ENCODE data around the gene SULT1B1.
"Not testable (repeated sequence)": the region's sequence is repeated elsewhere in the genome, so short reads cannot be mapped to it uniquely, and the experiment has no call there.

The SULT1B1 gene

GRCh38 chr4:69760455-69760854 lies at the start of gene SULT1B1:
SULT1B1 (minus strand) TSS chr4:69760620; CDS start chr4:69755217, 5,403 bp downstream.
- TF ChIP-seq POLR2A (IDR thresholded peaks at IDR 0.05; ENCODE audit: low read depth, low read length) = no peak
- DNase-seq (ENCODE audit: insufficient read length, low spot score) (no peak), FAIRE-seq (no peak)

- no peak for TF ChIP-seq POLR2A (IDR thresholded peaks at IDR 0.05; ENCODE audit: low read depth, low read length)
- FAIRE-seq (no peak), DNase-seq (ENCODE audit: insufficient read length, low spot score) (no peak)
Measured at GRCh38 chr4:69800599-69800998, 40.2 kb upstream of the SULT1B1 start.

- no peak for FAIRE-seq
- no peak for DNase-seq (ENCODE audit: insufficient read length, low spot score)
- TF ChIP-seq POLR2A (IDR thresholded peaks at IDR 0.05; ENCODE audit: low read depth, low read length) = no peak
Measured at GRCh38 chr4:69799337-69799736, 38.9 kb upstream of the SULT1B1 start.

- TF ChIP-seq POLR2A (IDR thresholded peaks at IDR 0.05; ENCODE audit: low read depth, low read length) = no peak
- FAIRE-seq (no peak), DNase-seq (ENCODE audit: insufficient read length, low spot score) (no peak)
Measured at GRCh38 chr4:69793732-69794131, 33.3 kb upstream of the SULT1B1 start.

DNA sequence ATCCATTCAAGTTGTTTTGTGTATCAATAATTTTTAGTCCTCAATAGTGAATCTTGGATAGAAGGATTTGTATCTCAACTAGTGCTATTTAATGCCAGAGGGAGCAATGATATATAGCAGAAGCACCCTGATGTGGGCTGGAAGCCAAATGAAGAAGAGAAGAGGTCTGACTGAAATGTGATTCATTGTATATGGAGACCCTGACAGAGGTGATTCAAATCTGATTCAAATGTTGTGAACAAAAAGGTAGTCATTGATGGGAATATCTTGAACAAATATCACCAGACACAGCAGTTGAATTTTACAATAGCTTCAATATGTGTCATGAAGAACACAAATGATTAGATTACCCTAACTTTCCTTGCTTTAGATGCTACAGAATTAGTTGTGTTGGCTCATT lies 27.5 kb upstream of the SULT1B1 start:
- no peak for FAIRE-seq
- no peak for DNase-seq (ENCODE audit: insufficient read length, low spot score)
- no peak for TF ChIP-seq POLR2A (IDR thresholded peaks at IDR 0.05; ENCODE audit: low read depth, low read length)

DNA sequence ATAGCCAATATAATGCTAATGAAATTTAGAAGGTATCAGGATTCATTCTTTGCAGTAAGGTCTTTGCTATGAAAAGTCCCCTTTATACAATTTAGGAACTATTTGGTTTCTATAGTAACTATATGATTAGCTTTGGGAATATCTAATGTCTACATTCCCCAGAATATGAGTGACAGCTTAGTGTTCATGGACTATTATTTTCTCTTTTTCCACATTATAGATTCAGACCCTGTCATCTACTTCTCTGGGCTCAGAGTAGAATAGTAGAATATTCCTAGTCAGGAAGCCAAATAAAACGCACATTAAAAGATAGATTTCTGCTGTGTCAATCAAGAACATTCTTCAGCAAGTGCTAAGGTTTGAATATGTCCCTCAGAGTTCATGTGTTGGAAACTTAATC lies 26.1 kb upstream of the SULT1B1 start:
- no peak for FAIRE-seq
- no peak for TF ChIP-seq POLR2A (IDR thresholded peaks at IDR 0.05; ENCODE audit: low read depth, low read length)
- no peak for DNase-seq (ENCODE audit: insufficient read length, low spot score)

DNA sequence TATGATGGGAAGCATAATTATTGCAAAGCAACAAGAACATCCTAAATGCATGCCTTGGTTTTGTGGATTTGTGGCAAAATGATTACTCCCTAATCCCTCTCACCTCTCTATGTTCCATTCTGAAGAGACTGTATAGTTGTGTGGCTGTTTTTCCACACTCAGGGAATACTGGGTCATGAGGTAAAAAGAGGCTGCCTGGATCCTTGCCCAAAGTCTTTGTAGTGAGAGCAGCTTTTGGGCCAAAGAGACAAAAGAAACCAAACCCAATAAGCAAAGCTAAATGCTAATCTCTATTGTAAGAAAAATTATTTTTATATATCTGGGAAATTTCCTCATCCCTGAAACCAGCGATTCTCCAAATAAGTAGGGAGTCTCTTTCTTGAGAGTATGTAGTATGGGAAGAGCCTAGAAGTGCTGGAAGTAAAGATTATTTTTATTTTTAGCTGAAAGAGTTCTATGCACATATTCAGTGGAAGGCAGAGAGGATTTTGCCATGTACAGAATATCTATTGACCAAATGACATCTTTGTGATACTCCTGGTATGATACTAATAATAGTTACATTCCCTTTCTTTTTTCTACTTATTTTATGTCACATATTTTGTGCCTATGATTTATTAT lies 24.9 kb upstream of the SULT1B1 start:
- no peak for TF ChIP-seq POLR2A (IDR thresholded peaks at IDR 0.05; ENCODE audit: low read depth, low read length)
- no peak for FAIRE-seq
- no peak for DNase-seq (ENCODE audit: insufficient read length, low spot score)

DNA sequence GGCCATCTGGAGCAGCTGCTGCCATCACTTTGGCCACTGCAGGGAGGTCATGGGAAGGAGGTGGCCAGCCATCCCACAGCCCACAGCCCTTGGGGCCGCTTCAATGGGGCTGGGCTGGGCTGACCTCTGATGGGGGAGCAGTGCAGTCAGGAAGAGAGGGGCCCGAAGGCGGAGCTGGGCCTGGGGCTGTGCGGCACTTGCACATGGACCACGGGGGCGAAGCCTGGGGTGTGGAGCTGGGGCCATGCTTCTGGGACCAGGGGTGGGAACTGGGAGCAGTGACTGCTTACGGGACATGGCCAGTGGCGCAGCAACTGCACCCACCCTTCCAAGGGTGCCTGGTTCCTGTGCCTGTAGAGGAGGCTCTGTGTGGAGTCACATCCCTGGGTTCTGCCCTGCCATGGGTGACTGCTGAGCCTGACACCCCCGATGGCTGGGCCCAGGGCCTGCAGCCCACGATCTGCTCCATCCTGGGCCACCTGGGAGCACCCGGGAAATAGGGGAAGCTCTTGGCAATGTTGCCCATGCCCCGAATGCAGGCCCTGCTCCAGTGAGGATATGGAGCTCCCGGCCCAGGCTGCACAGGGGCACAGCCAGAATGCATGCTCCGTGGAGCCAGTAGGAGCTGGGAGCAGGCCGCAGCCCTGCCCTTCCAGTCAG lies 22.4 kb upstream of the SULT1B1 start:
- no peak for DNase-seq (ENCODE audit: insufficient read length, low spot score)
- TF ChIP-seq POLR2A (IDR thresholded peaks at IDR 0.05; ENCODE audit: low read depth, low read length) = no peak
- no peak for FAIRE-seq

GRCh38 chr4:69781458-69782418 lies 21.3 kb upstream of the SULT1B1 start:
- DNase-seq (ENCODE audit: insufficient read length, low spot score) = no peak
- FAIRE-seq = no peak

DNA sequence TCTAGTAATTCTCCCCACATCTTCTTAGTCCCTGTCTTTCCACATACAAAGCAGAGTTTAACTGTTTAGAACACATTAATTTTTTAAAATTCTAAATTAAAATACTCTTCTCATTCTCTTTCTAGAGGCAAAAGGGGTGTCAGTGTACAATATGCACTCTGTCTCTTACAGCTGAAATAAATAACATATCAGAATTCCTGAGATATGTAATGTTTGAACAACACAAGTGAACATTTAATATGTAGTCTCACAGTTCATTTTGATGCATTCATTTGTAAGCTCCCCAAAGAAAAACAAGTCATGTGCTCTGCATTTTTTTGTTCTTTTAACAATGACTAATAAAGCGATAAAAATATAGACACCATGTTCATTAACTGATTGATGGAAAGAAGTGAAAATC lies 19.7 kb upstream of the SULT1B1 start:
- FAIRE-seq = no peak
- TF ChIP-seq POLR2A (IDR thresholded peaks at IDR 0.05; ENCODE audit: low read depth, low read length) = no peak
- DNase-seq (ENCODE audit: insufficient read length, low spot score) = no peak

More at GRCh38 chr4:69781458-69782418, 21.3 kb upstream of the SULT1B1 start:
- no peak for TF ChIP-seq POLR2A (IDR thresholded peaks at IDR 0.05; ENCODE audit: low read depth, low read length)

DNA sequence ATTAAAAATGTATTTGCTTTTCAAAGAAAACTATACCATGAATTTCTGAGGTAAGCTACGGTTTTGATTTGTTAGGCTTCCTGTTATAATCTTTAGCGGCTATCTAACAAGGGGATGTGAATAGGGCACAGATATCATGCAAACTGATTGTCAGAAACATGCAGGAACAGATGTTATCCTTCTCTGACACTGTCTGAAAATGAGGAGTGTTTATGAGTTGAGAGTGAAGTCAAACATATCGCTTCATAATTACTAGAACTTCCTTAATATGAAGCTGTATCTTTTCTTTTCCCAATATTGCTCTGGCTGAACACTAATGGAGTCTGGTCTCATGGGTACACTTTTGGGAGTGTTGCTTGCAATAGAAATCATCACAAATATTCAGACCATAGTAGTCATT lies 16.3 kb upstream of the SULT1B1 start:
- FAIRE-seq (no peak), DNase-seq (ENCODE audit: insufficient read length, low spot score) (no peak)
- no peak for TF ChIP-seq POLR2A (IDR thresholded peaks at IDR 0.05; ENCODE audit: low read depth, low read length)

- FAIRE-seq = no peak
- DNase-seq (ENCODE audit: insufficient read length, low spot score) = no peak
- TF ChIP-seq POLR2A (IDR thresholded peaks at IDR 0.05; ENCODE audit: low read depth, low read length) = no peak
Measured at GRCh38 chr4:69775321-69775867, 15.0 kb upstream of the SULT1B1 start.

DNA sequence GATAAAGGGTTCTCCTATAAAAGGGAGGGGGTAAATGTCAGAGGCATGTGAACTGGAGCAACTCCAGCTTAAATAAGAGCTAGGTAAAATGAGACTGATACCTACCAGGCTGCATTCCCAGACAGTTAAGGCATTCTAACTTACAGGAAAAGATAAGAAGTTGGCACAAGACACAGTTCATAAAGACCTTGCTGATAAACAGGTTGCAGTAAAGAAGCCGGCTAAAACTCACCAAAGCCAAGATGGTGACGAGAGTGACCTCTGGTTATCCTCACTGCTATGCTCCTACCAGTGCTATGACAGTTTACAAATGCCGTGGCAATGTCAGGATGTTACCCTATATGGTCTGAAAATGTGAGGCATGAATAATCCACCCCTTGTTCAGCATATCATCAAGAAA lies 13.1 kb upstream of the SULT1B1 start:
- FAIRE-seq (no peak), DNase-seq (ENCODE audit: insufficient read length, low spot score) (no peak)
- no peak for TF ChIP-seq POLR2A (IDR thresholded peaks at IDR 0.05; ENCODE audit: low read depth, low read length)

DNA sequence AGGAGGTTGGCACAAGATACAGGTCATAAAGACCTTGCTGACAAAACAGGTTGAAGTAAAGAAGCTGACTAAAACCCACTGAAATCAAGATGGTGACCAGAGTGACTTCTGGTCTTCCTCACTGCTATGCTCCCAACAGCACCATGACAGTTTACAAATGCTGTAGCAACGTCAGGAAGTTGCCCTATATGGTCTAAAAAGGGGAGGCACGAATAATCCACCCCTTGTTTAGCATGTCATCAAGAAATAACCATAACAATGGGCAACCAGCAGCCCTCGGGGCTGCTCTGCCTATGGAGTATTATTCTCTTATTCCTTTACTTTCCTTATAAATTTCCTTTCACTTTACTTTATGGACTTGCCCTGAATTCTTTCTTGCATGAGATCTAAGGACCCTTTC lies 8.1 kb upstream of the SULT1B1 start:
- FAIRE-seq; DNase-seq (ENCODE audit: insufficient read length, low spot score): not testable (repeated sequence)
